Spleen (tissue), 7 donors: ENCODE data around the gene NFS1.

Experiments used
- POLR2A ChIP-seq, 3 donors: fragments of 450-650 bp; IDR thresholded peaks; one replicate each; pipeline ENCODE4 v1.5.1; 2017; ENCODE audit warnings: antibody characterized with exemption in 3 of 3, mild to moderate bottlenecking in 1 of 3
- POLR2AphosphoS5 ChIP-seq, 3 donors: sonication (generic); formaldehyde crosslinking; IDR thresholded peaks; one replicate each; pipeline ENCODE4 v1.5.1; 2017; ENCODE audit warnings: antibody characterized with exemption in 3 of 3
- TF ChIP-seq, protein P1 (sequence below), 11 experiments: fragments of 200-600 bp in 7 of 11; fragments of 450-650 bp in 4 of 11; sonication (generic) in 4 of 11; IDR thresholded peaks in 8 of 11; conservative IDR thresholded peaks in 3 of 11; 1 replicate in 7 of 11; 2 replicates in 4 of 11; pipeline versions ENCODE4 v1.4.0 to v1.8.0; 2016 to 2021; ENCODE audit warnings: antibody characterized with exemption in 11 of 11, inconsistent platforms in 4 of 11, mild to moderate bottlenecking in 1 of 11
- donor health status: DM: no; HTN: no; CAD: no; lungs with moderate emphysema.
- donor health status: DM: no; HTN: no; CAD: no.
- donor health status: DM: no; HTN: no; CAD: no.

DNA sequence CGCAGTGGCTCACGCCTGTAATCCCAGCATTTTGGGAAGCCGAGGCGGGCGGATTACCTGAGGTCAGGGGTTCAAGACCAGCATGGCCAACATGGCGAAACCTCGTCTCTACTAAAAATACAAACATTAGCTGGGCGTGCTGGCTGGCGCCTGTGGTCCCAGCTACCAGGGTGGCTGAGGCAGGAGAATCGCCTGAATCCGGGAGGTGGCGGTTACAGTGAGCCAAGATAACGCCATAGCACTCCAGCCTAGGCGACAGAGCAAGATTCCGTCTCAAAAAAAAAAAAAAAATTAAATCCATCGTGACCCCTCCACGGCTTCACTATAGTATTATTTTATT, 33.2 kb downstream of the NFS1 start:
- TF ChIP-seq POLR2AphosphoS5 (IDR thresholded peaks at IDR 0.05) (no peak), POLR2A (IDR thresholded peaks at IDR 0.05) (no peak)
- TF ChIP-seq, protein P1, sequence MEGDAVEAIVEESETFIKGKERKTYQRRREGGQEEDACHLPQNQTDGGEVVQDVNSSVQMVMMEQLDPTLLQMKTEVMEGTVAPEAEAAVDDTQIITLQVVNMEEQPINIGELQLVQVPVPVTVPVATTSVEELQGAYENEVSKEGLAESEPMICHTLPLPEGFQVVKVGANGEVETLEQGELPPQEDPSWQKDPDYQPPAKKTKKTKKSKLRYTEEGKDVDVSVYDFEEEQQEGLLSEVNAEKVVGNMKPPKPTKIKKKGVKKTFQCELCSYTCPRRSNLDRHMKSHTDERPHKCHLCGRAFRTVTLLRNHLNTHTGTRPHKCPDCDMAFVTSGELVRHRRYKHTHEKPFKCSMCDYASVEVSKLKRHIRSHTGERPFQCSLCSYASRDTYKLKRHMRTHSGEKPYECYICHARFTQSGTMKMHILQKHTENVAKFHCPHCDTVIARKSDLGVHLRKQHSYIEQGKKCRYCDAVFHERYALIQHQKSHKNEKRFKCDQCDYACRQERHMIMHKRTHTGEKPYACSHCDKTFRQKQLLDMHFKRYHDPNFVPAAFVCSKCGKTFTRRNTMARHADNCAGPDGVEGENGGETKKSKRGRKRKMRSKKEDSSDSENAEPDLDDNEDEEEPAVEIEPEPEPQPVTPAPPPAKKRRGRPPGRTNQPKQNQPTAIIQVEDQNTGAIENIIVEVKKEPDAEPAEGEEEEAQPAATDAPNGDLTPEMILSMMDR (IDR thresholded peaks at IDR 0.05 in 8 of 11, conservative IDR thresholded peaks at IDR 0.05 in 3 of 11): no peak
